ENCODE data around the gene CHST11.
A peak's percentile ranks its signal among the peaks of the same experiment; 100 is the strongest.

The CHST11 gene

DNA sequence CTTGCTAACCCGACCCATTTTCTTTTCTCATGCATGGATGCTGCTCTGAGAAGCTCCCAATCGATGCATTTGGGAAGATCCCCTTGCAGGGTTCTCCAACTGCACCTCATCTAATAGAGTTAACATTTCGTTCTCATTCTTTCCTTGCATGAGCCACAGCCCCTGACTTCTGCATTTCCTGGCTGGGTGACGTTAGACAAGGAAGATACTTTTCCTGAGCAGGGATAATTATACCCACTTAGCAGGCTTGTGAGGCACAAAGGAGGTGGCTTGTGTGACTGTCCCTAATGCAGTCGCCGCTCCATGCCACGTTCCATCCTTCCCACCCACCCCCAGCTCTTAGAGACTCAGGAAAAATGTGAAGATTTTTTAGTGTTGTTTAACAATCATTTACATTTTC is 195.1 kb downstream of the CHST11 start:
- no peak for DNase-seq (ENCODE audit: low read depth in 2 of 2, low spot score in 1 of 2)

DNA sequence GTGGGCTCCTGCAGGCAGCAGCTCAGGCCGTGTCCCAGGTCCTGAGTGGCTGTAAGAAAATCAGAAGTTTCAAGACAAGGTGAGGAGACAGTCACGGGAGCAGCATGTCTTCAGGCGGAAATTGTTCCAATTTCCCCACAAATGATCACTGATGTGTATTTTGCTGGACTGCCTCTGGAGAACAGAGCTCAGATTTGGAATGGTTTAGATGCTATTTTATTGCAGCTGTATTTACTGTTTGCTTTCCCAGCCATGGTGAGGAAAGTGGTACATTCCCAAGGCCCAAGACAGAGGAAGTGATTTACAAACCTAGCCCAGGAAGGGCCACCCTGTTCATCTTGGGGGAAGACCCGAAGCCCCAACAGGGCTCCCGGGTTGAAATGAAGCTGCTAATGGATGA is 195.6 kb downstream of the CHST11 start:
- no peak for DNase-seq (ENCODE audit: low read depth in 2 of 2, low spot score in 1 of 2)

DNA sequence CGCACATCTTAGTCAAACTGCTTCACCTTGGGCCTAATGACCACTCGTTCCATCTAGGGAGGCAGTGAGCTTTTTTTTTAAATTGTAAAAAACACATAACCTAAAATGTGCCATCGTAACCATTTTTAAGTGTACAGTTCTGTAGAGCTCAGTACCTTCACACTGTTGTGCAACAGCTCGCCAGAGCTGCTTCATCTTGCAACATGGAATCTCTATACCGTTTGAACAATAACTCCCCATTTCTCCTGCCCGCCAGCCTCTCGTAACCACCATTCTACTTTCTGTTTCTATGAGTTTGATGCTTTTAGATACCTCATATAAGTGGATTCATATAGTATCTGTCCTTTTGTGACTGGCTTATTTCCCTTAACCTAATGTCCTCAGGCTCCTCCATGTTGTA is 196.2 kb downstream of the CHST11 start:
- no peak for DNase-seq (ENCODE audit: low read depth in 2 of 2, low spot score in 1 of 2)

DNA sequence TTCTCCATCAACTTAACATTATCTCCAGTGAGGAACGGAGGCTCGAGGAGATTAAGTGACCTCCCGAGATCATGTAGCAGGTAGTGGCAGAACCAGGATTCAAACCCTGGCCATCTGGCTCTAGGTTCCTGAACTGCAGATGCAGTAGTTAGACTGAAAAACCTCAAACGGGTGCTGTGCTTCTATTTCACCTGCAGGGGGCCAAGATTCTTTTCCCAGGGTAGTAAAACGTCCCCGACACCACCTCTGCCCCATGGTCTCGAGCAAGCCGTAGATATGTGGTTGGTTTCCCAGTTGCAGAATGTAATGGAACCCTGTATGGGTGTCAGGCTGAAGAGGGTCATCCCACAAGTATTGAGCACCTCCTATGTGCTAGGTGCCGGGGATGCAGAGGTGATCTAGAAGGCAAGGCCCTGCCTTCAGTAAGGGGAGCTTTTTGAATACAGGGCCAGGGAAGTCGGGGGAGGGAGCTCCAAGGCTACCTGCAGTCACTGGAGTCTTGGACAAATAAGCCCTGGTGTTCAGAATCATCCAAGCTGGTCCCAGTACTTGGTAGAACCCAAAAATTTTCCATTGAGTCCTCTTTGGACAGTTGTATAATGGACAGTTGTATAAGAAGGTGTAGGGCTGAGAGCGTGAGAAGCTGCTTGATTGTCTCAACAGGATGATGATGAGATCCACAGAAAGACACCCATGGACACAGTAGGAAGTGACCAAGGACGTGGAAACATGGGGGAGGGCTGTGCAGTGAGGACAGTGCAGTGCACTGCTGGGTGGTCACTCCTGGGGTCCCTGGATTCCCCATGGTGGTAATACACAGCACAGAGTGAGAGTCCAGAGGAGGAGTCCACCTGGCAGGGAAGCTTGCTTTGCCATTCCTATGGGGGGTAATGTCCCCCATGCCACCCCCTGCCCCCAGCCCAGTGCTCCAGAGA is 197.2 kb downstream of the CHST11 start:
- no peak for DNase-seq (ENCODE audit: low read depth in 2 of 2, low spot score in 1 of 2)

DNA sequence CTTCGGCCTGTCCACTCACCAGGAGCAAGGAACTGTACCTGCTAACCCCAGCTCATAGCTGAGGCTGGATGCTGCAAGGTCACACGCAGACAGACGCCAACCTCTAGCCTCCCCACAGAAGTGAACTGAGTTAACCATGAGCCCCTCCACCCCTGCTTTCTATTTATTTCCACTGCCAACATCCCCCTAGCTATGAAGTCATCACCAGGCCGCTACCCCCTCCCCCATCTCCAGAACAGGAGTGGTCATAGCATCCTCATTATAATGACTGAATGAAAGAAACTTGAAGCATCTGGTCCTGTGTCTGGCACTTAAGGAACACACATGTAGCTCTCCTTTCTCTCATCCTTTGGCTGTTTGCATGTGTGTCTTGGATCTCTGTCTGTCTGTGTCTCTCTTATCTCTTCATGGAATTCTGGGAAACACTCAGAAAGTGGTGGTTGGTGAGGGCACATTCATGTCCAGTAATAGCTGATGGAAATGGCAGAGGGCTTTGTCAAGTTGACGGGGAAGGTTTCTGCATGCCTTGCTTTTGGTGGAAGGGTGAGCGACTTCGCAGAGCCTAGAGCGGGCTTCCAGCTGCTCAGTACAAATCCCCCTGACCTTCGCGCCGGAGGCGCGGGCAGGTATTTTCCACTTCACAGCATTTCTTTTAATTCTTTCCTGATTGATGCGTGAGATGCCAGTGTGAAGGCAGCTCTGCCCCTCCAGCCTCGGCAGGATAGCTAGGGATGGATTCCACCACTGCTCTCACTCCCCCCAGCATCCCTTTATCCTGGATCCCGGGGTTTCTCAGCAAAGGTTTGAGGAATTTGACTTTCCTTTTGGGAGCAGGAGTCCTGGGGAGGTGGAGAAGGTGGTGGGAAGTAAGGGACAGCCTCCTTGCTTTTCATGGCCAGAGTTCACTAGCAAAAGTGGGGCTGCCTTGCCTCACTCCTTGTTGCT is 198.2 kb downstream of the CHST11 start:
- no peak for DNase-seq (ENCODE audit: low read depth in 2 of 2, low spot score in 1 of 2)

DNA sequence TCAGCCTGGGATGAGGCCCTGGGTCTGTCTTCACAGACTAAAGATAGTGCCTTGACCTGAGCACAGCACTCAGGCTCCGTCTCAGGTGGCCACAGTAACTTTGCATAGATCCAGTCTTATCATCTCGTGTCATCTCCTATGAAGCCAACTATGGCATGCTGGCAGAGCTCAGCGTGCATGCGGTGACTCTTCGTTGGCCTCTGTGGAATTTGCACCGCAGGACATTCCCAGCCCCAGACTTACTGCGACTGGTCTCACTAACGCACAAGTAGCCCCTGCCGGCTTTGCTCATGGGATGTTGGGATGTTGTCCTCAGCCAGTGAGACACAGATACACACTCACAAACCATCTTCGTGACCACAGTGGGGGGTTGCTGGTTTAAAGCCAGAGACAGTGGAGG is 199.6 kb downstream of the CHST11 start:
- DNase-seq (ENCODE audit: low read depth in 2 of 2, low spot score in 1 of 2): no peak

DNA sequence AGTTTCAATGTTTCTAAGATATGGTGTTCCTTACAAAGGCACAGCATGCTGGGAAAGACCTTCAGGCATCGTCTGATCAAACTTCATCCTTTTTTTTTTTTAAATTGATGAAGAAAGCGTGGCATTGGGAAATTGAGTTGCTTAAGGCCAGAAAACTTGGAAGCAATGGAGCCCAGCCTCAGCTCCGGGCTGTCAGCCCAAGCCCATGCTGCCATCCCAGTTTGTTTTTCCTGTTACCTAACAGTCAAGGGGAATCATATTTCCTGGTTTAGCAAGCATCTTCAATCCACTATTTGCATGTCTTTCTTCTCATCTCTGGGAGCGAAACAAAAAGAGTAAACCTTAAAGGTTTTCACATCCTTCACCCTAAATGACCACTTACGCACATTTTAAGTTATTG is 200.2 kb downstream of the CHST11 start:
- DNase-seq (ENCODE audit: low read depth in 2 of 2, low spot score in 1 of 2): no peak

DNA sequence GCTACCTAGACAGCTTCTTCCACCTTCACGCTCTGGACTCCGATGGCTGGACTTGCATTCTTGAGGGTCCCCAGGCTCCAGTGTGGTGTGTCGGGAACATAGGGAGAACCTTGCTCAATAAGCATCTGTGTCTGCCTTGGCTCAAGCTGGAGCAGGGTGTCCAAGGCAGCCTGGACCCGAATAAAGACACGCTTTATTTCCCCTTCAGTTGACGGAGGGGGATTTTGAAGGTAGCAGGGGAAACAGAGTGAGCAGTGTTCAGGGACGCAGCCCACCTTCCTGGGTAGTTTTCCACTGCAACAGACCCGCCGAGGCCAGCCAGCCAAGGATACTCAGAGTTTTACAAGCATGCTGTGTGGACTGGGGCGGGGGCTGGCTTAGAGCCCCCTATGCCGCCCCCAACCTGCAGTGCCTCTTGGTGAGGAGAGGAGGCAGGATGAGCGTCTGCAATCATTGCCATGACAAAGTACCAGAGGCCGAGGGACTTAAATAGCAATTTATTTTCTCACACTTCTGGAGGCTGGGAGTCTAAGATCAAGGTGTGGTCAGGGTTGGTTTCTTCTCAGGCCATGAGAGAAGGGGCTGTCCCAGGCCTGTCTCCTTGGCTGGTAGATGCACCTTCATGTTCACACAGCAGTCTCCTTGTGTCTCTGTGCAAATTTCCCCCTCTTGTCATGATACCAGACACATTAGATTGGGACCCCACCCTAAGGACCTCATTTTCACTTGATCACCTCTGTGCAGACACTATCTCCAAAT is 201.2 kb downstream of the CHST11 start:
- DNase-seq (ENCODE audit: low read depth in 2 of 2, low spot score in 1 of 2): no peak

DNA sequence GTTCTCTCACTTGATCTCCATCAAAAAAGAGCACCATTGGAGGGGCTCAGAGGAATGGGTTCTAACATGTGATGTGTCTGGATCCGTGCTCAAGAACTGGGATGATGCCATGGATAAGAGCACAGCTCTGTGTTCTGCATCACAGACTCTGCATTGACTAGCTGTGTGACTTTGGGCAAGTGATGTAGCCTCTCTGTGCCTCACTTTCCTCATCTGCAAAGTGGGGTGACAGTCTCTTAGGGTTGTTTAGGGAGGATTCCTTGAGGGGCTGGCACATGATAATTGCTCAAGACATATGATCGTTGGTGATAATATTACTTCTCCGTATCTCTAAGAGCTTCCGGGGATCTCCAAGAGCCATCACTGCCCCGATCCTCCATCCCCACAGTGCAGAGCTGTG is 202.3 kb downstream of the CHST11 start:
- DNase-seq (ENCODE audit: low read depth in 2 of 2, low spot score in 1 of 2): no peak

DNA sequence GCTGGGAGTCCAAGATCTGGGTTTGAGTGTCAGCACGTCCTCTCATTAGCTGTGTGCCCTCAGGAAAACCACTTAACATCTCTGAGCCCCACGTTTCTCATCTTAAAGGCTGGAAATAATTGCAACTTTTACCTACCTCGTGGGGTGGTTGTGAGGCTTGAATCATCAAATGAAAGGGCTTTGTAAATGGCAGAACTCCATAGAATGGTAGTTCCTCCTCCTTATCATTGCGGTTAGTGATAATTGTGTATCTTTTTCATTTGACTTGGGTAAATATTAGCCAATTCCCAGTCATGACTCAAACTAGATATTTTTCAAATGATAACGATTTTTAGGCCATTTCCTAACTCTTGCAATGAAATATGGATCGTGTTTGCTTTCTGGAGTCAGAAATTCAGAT is 205.5 kb downstream of the CHST11 start:
- no peak for DNase-seq (ENCODE audit: low read depth in 2 of 2, low spot score in 1 of 2)

DNA sequence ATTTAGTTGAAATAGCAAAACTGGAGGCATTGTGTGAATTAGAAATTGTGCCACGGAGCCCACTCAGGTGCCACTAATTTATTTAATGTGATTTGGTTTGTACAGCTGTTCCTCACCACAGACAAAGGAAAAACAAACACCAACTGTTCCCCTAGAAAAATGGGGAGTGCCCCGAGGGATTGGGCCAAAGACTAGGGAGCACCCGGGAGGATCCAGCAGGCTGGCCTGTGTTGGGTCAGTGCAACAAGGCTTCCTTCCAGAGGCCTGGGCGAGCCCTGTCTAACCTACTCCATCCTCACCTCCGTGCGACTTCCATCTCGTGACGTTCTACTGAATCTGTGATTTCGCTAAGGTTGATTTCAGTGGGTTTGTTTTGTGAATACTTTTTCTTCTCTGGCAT is 206.2 kb downstream of the CHST11 start:
- no peak for DNase-seq (ENCODE audit: low read depth in 2 of 2, low spot score in 1 of 2)

DNA sequence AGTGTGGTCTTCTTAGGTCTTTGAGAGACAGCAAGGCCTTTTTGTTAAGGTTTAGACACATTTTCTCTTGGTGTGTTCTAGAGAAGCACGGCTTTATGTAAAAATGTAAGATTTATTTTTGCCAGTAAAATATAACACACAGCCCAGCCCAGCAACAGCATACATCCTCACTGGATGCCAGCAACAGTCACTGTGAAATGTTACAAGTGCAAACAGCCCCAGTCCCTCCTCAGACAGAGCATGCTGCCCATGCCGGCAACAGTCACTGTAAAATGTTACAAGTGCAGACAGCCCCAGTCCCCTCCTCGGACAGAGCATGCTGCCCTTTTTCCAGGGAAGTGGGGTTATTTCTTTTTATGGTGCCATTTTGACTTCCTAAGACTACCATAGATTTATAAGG is 207.6 kb downstream of the CHST11 start:
- DNase-seq (ENCODE audit: low read depth in 2 of 2, low spot score in 1 of 2): no peak

DNA sequence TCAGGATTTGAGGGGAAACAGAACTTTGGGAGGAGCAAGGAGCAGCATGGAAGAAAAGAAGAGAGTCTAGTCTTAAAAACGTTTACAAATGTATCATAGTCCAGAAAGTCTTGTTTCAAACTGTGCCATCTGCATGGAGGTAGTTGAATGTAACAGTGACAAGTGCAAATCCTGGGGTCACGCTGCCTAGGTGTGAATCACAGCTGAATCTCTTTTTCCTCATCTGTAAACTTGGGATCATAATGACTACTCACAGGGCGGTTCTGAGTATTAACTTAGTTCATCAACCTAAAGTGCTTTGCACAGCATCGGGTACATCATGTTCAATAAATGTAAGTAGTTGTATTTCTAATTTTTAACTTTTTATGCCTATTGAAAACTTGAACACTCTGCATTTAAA is 208.5 kb downstream of the CHST11 start:
- no peak for DNase-seq (ENCODE audit: low read depth in 2 of 2, low spot score in 1 of 2)

DNA sequence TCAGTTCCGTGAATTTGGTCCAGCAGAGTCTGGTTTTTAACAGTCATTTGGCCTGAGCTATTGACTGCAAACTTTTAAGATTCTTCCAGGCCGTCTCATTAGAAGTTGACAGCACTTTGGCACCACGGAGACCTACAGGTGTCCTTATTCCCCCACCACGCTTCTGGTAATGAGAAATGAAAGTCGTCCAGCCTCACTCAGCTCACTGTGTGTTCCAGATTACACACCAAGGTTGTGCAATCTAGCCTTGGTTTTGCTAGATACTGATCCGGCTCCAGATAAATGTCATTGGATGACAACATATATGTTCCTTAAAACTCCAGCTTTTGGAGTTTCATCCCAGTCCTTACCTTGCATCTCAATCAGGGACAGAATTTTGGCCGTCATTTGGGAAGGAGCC is 210.4 kb downstream of the CHST11 start:
- no peak for DNase-seq (ENCODE audit: low read depth in 2 of 2, low spot score in 1 of 2)

DNA sequence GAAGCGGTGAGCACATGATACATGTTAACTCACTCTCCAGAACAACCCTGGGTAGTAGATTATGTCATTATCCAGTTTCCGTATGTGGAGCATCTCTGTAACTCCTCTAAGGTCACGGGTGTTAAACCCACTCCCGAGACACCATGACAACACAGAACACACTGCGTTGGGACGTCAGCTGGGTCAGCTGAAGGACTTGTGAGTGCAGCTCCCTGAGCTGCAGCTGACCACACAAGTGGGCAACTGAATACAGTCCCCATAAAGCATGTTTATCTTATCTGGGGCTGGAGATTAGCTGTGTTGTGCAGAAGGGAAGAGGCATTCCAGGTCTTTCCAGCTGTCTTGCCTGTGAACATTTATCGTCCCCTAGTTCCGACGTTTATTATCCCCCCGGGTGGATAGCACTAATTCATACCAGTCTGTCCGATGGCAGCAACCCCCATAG is 211.5 kb downstream of the CHST11 start:
- DNase-seq (ENCODE audit: low read depth in 2 of 2, low spot score in 1 of 2): no peak

DNA sequence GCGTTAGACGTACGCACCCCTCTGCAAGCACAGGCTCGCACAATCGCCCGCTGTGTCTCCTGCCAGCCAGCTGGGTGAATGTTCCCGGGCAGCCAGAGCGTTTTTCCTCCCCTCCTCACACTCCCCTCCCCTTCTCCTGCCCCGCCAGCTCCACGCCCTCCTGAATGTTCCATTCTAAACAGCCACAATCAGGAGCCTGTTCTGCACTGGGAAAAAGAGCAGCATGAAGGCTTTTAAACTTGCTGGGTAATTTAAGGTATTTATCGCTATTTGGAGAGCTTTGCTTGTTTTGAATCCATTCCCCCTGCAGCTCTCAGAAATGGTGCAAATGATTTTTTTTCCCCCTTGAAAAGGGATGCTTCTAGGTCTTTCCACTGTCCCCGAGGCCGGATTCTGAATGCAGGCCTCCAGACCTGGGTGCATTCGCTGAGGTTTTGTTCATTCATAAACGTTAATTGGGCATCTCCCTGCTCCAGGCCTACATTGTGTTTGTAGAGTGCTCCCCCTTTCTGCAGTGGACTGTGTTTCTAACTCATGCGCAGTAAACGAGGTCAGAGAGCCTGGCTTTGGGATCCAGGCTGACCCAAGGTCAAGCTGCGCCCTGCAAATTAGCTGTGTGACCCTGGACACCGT is 212.5 kb downstream of the CHST11 start:
- no peak for DNase-seq (ENCODE audit: low read depth in 2 of 2, low spot score in 1 of 2)

DNA sequence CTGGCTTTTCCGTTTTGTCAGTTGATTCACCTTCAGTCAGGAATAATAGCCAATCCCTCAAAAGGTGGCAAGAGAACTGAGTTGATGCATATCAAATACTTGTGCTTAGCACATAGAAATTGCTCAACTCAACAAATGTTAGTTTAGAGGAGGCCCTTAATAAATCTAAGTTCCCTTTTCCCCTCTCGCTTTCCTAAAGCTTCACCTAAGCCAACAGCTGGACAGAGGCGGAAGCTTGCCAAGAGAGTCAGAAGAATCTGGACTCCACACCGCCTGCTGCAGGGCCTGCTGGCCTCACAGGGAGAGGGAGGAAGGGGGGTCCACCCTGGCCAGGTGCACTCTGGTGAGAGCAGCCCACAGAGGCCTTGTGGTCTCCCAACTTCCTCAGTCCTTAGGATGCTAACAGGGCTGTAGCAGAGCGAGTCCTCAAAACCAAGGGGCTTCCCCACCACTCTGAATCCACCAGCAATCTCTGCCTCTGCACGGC is 213.1 kb downstream of the CHST11 start:
- DNase-seq (ENCODE audit: low read depth in 2 of 2, low spot score in 1 of 2): no peak

DNA sequence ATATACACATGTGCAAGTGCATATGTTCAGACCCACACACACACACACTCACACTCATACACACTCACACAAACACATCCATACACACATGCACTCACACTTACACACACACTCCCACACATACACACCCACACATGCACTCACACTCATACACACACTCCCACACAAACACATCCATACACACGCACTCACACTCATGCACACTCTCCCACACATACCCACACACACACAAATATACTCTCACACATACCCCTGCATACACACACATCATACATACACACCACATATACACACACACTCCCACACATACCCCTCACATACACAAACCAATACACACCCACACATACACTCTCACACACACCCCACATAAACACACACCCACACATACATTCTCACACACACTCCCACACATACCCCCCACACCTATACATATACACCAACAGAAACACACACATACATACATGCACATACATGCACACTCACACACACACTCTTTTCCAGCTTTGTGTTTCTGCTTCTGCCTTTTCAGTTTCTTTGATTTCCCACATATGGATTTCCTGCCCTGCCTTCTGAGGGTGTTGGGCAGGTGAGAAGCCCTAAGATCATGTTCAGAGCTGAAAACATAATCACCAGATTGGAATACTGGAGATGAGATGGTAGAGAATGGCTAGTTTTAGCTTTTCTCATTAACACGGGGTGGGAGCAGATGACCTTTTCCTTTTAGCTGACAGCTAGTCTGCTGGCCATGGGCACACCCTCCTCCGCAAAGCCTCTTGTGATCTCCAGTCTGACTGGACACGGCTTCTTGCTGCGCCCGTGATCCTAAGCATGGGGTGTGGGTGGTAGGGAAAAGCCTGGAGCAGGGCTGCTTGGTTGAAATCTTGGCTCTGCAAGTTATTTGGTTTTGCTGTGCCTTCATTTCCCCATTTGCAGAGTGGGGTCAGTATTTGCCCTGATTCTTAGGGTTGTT is 214.0 kb downstream of the CHST11 start:
- no peak for DNase-seq (ENCODE audit: low read depth in 2 of 2, low spot score in 1 of 2)

DNA sequence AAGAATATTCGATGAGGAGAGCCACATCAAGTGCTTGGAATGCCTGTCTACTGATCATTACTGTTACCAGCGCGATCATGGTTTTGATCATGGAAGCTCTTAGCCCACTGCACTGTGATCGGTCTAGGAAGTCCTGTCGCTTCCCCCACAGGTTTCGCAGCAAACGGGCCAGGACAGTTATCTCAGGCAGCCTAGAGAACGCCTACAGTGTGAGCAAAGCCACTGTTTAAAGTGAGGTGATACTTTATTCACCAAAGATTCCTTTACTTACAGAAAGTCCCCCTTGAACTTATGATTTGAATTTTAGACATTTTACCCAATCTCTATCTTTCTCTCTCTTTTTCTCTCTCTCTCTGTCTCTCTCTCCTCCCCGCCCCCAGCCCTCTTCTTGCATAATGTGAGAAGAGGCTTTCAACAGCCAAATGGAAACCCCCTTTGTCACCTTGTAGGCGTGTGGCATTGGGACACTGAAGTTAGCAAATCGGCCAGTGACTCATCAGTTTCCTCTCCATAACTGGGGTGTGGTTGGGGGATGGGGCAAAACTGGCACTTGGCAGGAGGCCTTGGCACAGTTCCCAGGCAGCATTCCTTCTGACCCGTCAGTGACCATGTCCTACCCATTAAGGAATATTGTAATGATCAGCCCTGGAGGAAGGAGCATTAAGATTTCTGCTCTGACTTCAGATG is 214.8 kb downstream of the CHST11 start:
- DNase-seq (ENCODE audit: low read depth in 2 of 2, low spot score in 1 of 2): peak; percentile 71 to 80
